ENCODE results near the gene PRKD2.

The PRKD2 gene

DNA sequence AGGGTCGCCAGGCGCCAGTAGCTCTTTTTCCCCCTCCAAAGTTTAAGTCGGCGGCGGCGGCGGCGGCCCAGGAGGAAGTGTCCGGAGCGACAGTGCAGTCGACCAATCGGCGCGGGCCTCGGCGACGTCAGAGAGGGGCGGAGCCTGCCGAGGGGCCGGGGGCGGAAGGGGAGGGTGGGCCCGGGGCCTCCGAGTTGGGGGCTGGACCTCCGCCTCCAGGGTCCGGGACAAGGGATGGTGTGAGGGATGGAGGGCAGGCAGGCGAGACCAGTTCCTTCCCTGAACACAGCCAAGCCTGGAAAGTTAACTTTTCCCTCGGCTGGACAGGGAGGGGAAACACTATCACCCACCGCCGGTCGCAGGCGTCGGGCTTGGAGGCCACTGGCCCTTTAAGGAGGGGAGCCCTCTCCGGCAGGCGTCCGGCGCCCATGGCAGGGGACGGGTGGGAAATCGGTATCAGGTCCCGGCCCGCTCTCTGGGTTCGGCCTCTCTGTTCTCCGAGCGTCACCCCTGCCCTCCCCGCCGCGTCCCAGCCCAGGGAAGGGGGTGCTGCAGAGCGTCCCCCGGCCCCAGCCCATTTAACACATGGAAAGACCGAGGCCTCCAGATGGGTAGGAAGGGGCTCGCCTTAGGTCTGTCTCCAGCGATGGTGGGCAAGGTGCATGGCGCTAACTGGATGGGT lies at the start of gene PRKD2:
PRKD2 (minus strand) TSS at position 81 of the 682 bp plus-strand sequence. CDS start 744 bp downstream, outside the sequence.
- peak; percentile 93 for DNase-seq
- Histone ChIP-seq H3K4me1 (ENCODE audit: insufficient read depth, low read length) (peaks cover 63% of the 10 kb centered on the region), H3K4me2 (ENCODE audit: insufficient read depth, low read length) (peak within 1 kb of the TSS; percentile 90), H4K20me1 (ENCODE audit: insufficient read depth, low read length) (peaks cover 56% of the 10 kb centered on the region), H2AFZ (ENCODE audit: low read depth, low read length) (peak within 1 kb of the TSS; percentile 78), H3K79me2 (ENCODE audit: insufficient read depth, low read length) (peaks cover 44% of the 10 kb centered on the region), H3K27ac (ENCODE audit: low read length) (peak within 1 kb of the TSS; percentile 95), H3K27me3 (ENCODE audit: insufficient read depth, low read length, poor library complexity) (no peaks in the 10 kb centered on the region), H3K9me3 (ENCODE audit: insufficient read depth, low read length, severe bottlenecking) (no peaks in the 10 kb centered on the region), H3K36me3 (ENCODE audit: insufficient read depth, low read length) (peaks cover 42% of the 10 kb centered on the region), H3K9ac (ENCODE audit: low read depth, low read length) (peak within 1 kb of the TSS; percentile 95), H3K4me3 (ENCODE audit: low read depth in 1 of 2, low read length in 2 of 2) (peak within 1 kb of the TSS; percentile 76 to 95)
- no peak for TF ChIP-seq EZH2 (IDR thresholded peaks at IDR 0.05; ENCODE audit: borderline replicate concordance, low read depth, low read length, severe bottlenecking)
- TF ChIP-seq, protein P1, sequence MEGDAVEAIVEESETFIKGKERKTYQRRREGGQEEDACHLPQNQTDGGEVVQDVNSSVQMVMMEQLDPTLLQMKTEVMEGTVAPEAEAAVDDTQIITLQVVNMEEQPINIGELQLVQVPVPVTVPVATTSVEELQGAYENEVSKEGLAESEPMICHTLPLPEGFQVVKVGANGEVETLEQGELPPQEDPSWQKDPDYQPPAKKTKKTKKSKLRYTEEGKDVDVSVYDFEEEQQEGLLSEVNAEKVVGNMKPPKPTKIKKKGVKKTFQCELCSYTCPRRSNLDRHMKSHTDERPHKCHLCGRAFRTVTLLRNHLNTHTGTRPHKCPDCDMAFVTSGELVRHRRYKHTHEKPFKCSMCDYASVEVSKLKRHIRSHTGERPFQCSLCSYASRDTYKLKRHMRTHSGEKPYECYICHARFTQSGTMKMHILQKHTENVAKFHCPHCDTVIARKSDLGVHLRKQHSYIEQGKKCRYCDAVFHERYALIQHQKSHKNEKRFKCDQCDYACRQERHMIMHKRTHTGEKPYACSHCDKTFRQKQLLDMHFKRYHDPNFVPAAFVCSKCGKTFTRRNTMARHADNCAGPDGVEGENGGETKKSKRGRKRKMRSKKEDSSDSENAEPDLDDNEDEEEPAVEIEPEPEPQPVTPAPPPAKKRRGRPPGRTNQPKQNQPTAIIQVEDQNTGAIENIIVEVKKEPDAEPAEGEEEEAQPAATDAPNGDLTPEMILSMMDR (IDR thresholded peaks at IDR 0.05; ENCODE audit: borderline replicate concordance, extremely low read depth, low read length, poor library complexity, severe bottlenecking): no peak
- peak; percentile 43 for ATAC-seq (ENCODE audit: insufficient read depth, low read depth)

DNA sequence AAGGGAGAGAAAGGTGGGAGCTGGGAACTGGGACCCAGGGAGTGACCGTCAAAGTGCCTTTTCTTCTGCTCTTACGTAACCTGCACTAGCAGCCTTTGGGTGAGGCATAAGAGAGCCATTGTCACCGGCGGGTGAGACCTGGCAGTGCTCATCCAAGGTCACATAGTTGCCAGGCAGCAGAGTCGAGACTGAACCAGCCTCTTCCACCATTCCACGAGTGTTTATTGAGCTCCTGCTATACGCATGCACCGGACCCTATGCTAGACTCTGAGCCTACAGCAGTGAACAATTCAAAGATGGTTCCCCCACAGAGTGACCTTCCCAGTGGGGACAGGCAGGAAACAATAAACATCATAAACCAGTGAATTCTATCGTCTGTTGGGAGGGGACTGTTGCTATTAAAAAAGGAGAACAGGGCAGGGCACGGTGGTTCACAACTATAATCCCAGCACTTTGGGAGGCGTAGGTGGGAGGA lies 47.9 kb upstream of the PRKD2 start:
- Histone ChIP-seq H3K36me3 (ENCODE audit: insufficient read depth, low read length) (no peaks in the 10 kb centered on the region), H3K79me2 (ENCODE audit: insufficient read depth, low read length) (no peaks in the 10 kb centered on the region), H3K27me3 (ENCODE audit: insufficient read depth, low read length, poor library complexity) (no peaks in the 10 kb centered on the region), H3K9ac (ENCODE audit: low read depth, low read length) (no peak overlapping the region), H3K4me3 (ENCODE audit: low read depth in 1 of 2, low read length in 2 of 2) (no peak overlapping the region), H2AFZ (ENCODE audit: low read depth, low read length) (no peak overlapping the region), H4K20me1 (ENCODE audit: insufficient read depth, low read length) (no peaks in the 10 kb centered on the region), H3K4me2 (ENCODE audit: insufficient read depth, low read length) (no peak overlapping the region), H3K4me1 (ENCODE audit: insufficient read depth, low read length) (no peaks in the 10 kb centered on the region), H3K27ac (ENCODE audit: low read length) (no peak overlapping the region), H3K9me3 (ENCODE audit: insufficient read depth, low read length, severe bottlenecking) (no peaks in the 10 kb centered on the region)
- ATAC-seq (ENCODE audit: insufficient read depth, low read depth): no peak
- TF ChIP-seq EZH2 (IDR thresholded peaks at IDR 0.05; ENCODE audit: borderline replicate concordance, low read depth, low read length, severe bottlenecking): no peak
- TF ChIP-seq, protein P1 (IDR thresholded peaks at IDR 0.05; ENCODE audit: borderline replicate concordance, extremely low read depth, low read length, poor library complexity, severe bottlenecking): no peak
- no peak for DNase-seq

DNA sequence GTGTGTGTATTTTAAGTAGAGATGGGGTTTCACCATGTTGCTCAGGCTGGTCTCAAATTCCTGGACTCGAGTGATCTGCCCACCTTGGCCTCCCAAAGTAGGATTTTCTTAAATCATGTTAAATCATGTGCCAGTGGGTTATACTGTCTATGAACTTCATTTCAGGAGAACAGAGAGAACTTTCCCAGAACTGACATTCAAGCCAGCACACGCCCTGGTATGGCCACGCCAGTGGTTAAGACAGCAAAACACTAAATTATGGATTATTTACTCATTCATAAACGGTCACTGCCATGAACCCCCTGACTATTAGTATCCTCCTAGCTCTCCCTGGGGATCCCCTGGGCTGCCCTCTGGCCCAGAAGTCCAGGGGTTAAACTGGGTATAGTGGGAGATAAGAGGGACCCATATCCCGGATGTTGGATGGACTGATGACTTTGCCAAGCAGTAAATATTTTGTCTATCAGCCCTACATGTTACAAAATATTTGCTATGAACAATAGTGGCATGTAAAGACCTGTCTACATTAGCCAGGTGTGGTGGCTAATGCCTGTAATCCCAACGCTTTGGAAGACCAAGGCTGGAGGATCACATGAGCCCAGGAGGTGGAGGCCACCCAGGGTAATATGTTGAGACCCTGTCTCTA lies 45.5 kb upstream of the PRKD2 start:
- Histone ChIP-seq H3K27ac (ENCODE audit: low read length) (no peak overlapping the region), H3K9me3 (ENCODE audit: insufficient read depth, low read length, severe bottlenecking) (no peaks in the 10 kb centered on the region), H3K4me3 (ENCODE audit: low read depth in 1 of 2, low read length in 2 of 2) (no peak overlapping the region), H3K36me3 (ENCODE audit: insufficient read depth, low read length) (peaks cover 6% of the 10 kb centered on the region), H3K27me3 (ENCODE audit: insufficient read depth, low read length, poor library complexity) (no peaks in the 10 kb centered on the region), H2AFZ (ENCODE audit: low read depth, low read length) (no peak overlapping the region), H4K20me1 (ENCODE audit: insufficient read depth, low read length) (no peaks in the 10 kb centered on the region), H3K4me1 (ENCODE audit: insufficient read depth, low read length) (no peaks in the 10 kb centered on the region), H3K79me2 (ENCODE audit: insufficient read depth, low read length) (no peaks in the 10 kb centered on the region), H3K9ac (ENCODE audit: low read depth, low read length) (no peak overlapping the region), H3K4me2 (ENCODE audit: insufficient read depth, low read length) (no peak overlapping the region)
- no peak for TF ChIP-seq EZH2 (IDR thresholded peaks at IDR 0.05; ENCODE audit: borderline replicate concordance, low read depth, low read length, severe bottlenecking)
- TF ChIP-seq, protein P1 (IDR thresholded peaks at IDR 0.05; ENCODE audit: borderline replicate concordance, extremely low read depth, low read length, poor library complexity, severe bottlenecking): no peak
- no peak for ATAC-seq (ENCODE audit: insufficient read depth, low read depth)
- DNase-seq: no peak

All from DND-41 (cell line).